ENCODE measurements around the gene RBMS1. TPM values are rescaled to one million over a fixed set of nuclear protein-coding genes. Genes with fewer than 3 reads are reported as not detected.

RBMS1 gene
- polyA plus RNA-seq, 1 donor from 2014 or later, result 8.4 TPM

- Histone ChIP-seq H3K4me3 (ENCODE audit: low read length) (no peak overlapping the region), H3K27ac (ENCODE audit: low read length) (no peak overlapping the region), H2AFZ (ENCODE audit: low read depth, low read length) (no peak overlapping the region), H3K79me2 (replicated peaks; ENCODE audit: insufficient read depth, low read length) (no peaks in the 10 kb centered on the region), H3F3A (ENCODE audit: insufficient read depth, low read length, poor library complexity, severe bottlenecking) (no peaks in the 10 kb centered on the region), H4K20me1 (ENCODE audit: insufficient read depth) (no peaks in the 10 kb centered on the region), H3K4me2 (ENCODE audit: low read length) (no peak overlapping the region), H3K9ac (ENCODE audit: low read length) (no peak overlapping the region), H3K27me3 (ENCODE audit: insufficient read depth, low read depth, low read length) (peaks cover 27% of the 10 kb centered on the region), H3K36me3 (ENCODE audit: insufficient read depth, low read length) (no peaks in the 10 kb centered on the region), H3K9me2 (ENCODE audit: insufficient read depth, low read length) (no peaks in the 10 kb centered on the region), H3K9me3 (ENCODE audit: low read length) (no peaks in the 10 kb centered on the region)
- TF ChIP-seq MXI1 (conservative IDR thresholded peaks at IDR 0.05; ENCODE audit: poor library complexity, severe bottlenecking) (no peak), REST (IDR thresholded peaks at IDR 0.05; ENCODE audit: borderline replicate concordance) (no peak)
These were observed 186.6 kb downstream of the RBMS1 start for GRCh38 chr2:160306985-160307384.

- H4K20me1 ChIP-seq (ENCODE audit: insufficient read depth), result no peaks in the 10 kb centered on the region
These were observed 188.4 kb downstream of the RBMS1 start for GRCh38 chr2:160305081-160305750.

More at GRCh38 chr2:160305081-160305750, 188.4 kb downstream of the RBMS1 start:
- H3K9me3 ChIP-seq (ENCODE audit: low read length), result no peaks in the 10 kb centered on the region
- no peaks in the 10 kb centered on the region for H3K9me2 ChIP-seq (ENCODE audit: insufficient read depth, low read length)
- no peak overlapping the region for H2AFZ ChIP-seq (ENCODE audit: low read depth, low read length)
- H3K27me3 ChIP-seq (ENCODE audit: insufficient read depth, low read depth, low read length), result peaks cover 18% of the 10 kb centered on the region
- H3K36me3 ChIP-seq (ENCODE audit: insufficient read depth, low read length), result no peaks in the 10 kb centered on the region
- H3K79me2 ChIP-seq (replicated peaks; ENCODE audit: insufficient read depth, low read length), result no peaks in the 10 kb centered on the region
- no peak overlapping the region for H3K27ac ChIP-seq (ENCODE audit: low read length)
- H3K9ac ChIP-seq (ENCODE audit: low read length), result no peak overlapping the region
- H3K4me2 ChIP-seq (ENCODE audit: low read length), result no peak overlapping the region
- TF ChIP-seq TAF1 (IDR thresholded peaks at IDR 0.05; ENCODE audit: low read depth) (no peak), POLR2AphosphoS5 (IDR thresholded peaks at IDR 0.05) (no peak), SMC3 (conservative IDR thresholded peaks at IDR 0.05; ENCODE audit: poor library complexity) (no peak), MXI1 (conservative IDR thresholded peaks at IDR 0.05; ENCODE audit: poor library complexity, severe bottlenecking) (no peak), REST (IDR thresholded peaks at IDR 0.05; ENCODE audit: borderline replicate concordance) (no peak), EZH2 (IDR thresholded peaks at IDR 0.05; ENCODE audit: borderline replicate concordance, insufficient read depth, low read length, poor library complexity, severe bottlenecking) (no peak), EP300 (conservative IDR thresholded peaks at IDR 0.05; ENCODE audit: poor library complexity, severe bottlenecking) (no peak), RAD21 (conservative IDR thresholded peaks at IDR 0.05) (no peak)
- TF ChIP-seq, protein P1, sequence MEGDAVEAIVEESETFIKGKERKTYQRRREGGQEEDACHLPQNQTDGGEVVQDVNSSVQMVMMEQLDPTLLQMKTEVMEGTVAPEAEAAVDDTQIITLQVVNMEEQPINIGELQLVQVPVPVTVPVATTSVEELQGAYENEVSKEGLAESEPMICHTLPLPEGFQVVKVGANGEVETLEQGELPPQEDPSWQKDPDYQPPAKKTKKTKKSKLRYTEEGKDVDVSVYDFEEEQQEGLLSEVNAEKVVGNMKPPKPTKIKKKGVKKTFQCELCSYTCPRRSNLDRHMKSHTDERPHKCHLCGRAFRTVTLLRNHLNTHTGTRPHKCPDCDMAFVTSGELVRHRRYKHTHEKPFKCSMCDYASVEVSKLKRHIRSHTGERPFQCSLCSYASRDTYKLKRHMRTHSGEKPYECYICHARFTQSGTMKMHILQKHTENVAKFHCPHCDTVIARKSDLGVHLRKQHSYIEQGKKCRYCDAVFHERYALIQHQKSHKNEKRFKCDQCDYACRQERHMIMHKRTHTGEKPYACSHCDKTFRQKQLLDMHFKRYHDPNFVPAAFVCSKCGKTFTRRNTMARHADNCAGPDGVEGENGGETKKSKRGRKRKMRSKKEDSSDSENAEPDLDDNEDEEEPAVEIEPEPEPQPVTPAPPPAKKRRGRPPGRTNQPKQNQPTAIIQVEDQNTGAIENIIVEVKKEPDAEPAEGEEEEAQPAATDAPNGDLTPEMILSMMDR (IDR thresholded peaks at IDR 0.05; ENCODE audit: poor library complexity, severe bottlenecking), result no peak
- no peak overlapping the region for H3K4me3 ChIP-seq (ENCODE audit: low read length)
- H3F3A ChIP-seq (ENCODE audit: insufficient read depth, low read length, poor library complexity, severe bottlenecking), result no peaks in the 10 kb centered on the region

Data from neural cell (in vitro differentiated cells).